H1 (cell line): Measurements from ENCODE around the gene ENO3. TPM values are rescaled to one million over a fixed set of nuclear protein-coding genes. Genes with fewer than 3 reads are reported as not detected.

Experiments
- CTCF ChIA-PET: fragments of 300-600 bp; sonication (Branson Sonifier 250); formaldehyde crosslinking; loops from one replicate; lab custom pipeline; 2021; ENCODE audit not compliant: partially characterized antibody; lab: Charles Lee
- POLR2A ChIA-PET: fragments of 300-600 bp; sonication (Branson Sonifier 250); formaldehyde crosslinking; loops from one replicate; lab custom pipeline; 2021; ENCODE audit warnings: inconsistent platforms; ENCODE audit not compliant: partially characterized antibody; lab: Charles Lee
- DNase-seq, 2 experiments: peaks; one replicate each; pipeline versions ENCODE4 v3.0.0 to v3.0.0-alpha.2; 2010 to 2022; ENCODE audit warnings: low spot score in 2 of 2, low read depth in 1 of 2, mixed read lengths in 1 of 2
- FAIRE-seq: peaks from 2 replicates; lab custom pipeline; 2011; peaks lifted over from hg19 to GRCh38; lab: Jason Lieb, UNC
- H2AFZ ChIP-seq: 2 replicates; pipeline ENCODE4 v1.8.1; 2012; ENCODE audit warnings: low read length, inconsistent platforms
- H2AK5ac ChIP-seq: 2 replicates; pipeline ENCODE4 v1.6.1; 2013; ENCODE audit warnings: low read depth, low read length
- H2BK120ac ChIP-seq: replicated peaks from 2 replicates; pipeline ENCODE3; 2013; ENCODE audit warnings: low read depth, low read length, inconsistent platforms
- H2BK12ac ChIP-seq: 2 replicates; pipeline ENCODE4 v1.6.1; 2013; ENCODE audit warnings: low read depth, low read length
- H2BK15ac ChIP-seq: 2 replicates; pipeline ENCODE4 v1.6.1; 2013; ENCODE audit warnings: low read length
- H2BK20ac ChIP-seq: 2 replicates; pipeline ENCODE4 v1.6.1; 2013; ENCODE audit warnings: low read length
- H2BK5ac ChIP-seq: 2 replicates; pipeline ENCODE4 v1.6.1; 2013; ENCODE audit warnings: low read depth, low read length
- H3K14ac ChIP-seq: 2 replicates; pipeline ENCODE4 v1.6.1; 2013; ENCODE audit warnings: inconsistent platforms; ENCODE audit not compliant: insufficient read length
- H3K18ac ChIP-seq: 2 replicates; pipeline ENCODE4 v1.6.1; 2013; ENCODE audit warnings: low read length; ENCODE audit errors: extremely low read depth
- H3K23ac ChIP-seq: 2 replicates; pipeline ENCODE4 v1.6.1; 2013; ENCODE audit warnings: inconsistent platforms; ENCODE audit not compliant: insufficient read length
- H3K23me2 ChIP-seq: 2 replicates; pipeline ENCODE4 v1.6.1; 2013; ENCODE audit warnings: low read depth, low read length
- H3K27ac ChIP-seq: 2 replicates; pipeline ENCODE4 v1.6.1; 2011; ENCODE audit warnings: low read depth, low read length, inconsistent platforms
- H3K27me3 ChIP-seq, 4 experiments: replicated peaks in 1 of 4; 1 replicate in 1 of 4; 2 replicates in 3 of 4; pipeline versions ENCODE4 v1.6.1 to v1.8.1; 2011 to 2013; ENCODE audit warnings: low read length in 3 of 4, mild to moderate bottlenecking in 3 of 4, inconsistent platforms in 2 of 4, mixed read lengths in 2 of 4, moderate library complexity in 1 of 4; ENCODE audit not compliant: control insufficient read depth in 3 of 4, insufficient read depth in 3 of 4; ENCODE audit errors: extremely low read depth in 1 of 4
- H3K36me3 ChIP-seq, 4 experiments: 2 replicates each; pipeline versions ENCODE4 v1.6.1 to v1.8.1; 2011 to 2013; ENCODE audit warnings: mild to moderate bottlenecking in 4 of 4, low read length in 3 of 4, moderate library complexity in 2 of 4, control low read depth in 1 of 4, inconsistent platforms in 1 of 4; ENCODE audit not compliant: insufficient read depth in 4 of 4, control insufficient read depth in 2 of 4
- H3K4ac ChIP-seq: replicated peaks from 2 replicates; pipeline ENCODE3; 2013; ENCODE audit warnings: low read length, low read depth, mixed read lengths, inconsistent platforms; ENCODE audit not compliant: insufficient read length
- H3K4me1 ChIP-seq, 4 experiments: replicated peaks in 1 of 4; 1 replicate in 1 of 4; 2 replicates in 3 of 4; pipeline versions ENCODE4 v1.6.1 to v1.8.1; 2011 to 2013; ENCODE audit warnings: low read length in 3 of 4, inconsistent platforms in 2 of 4, mixed read lengths in 1 of 4; ENCODE audit not compliant: insufficient read depth in 4 of 4, control insufficient read depth in 3 of 4
- H3K4me2 ChIP-seq, 2 experiments: 2 replicates each; pipeline versions ENCODE4 v1.6.1 to v1.8.1; 2011 to 2013; ENCODE audit warnings: low read depth in 2 of 2, low read length in 2 of 2, control low read depth in 1 of 2, inconsistent platforms in 1 of 2, mild to moderate bottlenecking in 1 of 2; ENCODE audit not compliant: insufficient read depth in 1 of 2
- H3K4me3 ChIP-seq, 4 experiments: fragments of 200-600, 300-600 bp in 1 of 4; sonication (generic), shearing (Covaris generic), sonication (Bioruptor Twin) in 1 of 4; 2 replicates each; pipeline versions ENCODE4 v1.5.1 to v1.8.1; 2011 to 2016; ENCODE audit warnings: low read length in 4 of 4, low read depth in 3 of 4, control low read depth in 2 of 4, inconsistent platforms in 2 of 4, mild to moderate bottlenecking in 2 of 4, mixed read lengths in 1 of 4, moderate library complexity in 1 of 4; ENCODE audit not compliant: insufficient read depth in 2 of 4; ENCODE audit errors: extremely low read depth in 1 of 4
- H3K56ac ChIP-seq: replicated peaks from 2 replicates; pipeline ENCODE3; 2013; ENCODE audit warnings: low read depth, mild to moderate bottlenecking, mixed read lengths, low read length, inconsistent platforms; ENCODE audit not compliant: insufficient read length
- H3K79me1 ChIP-seq: 2 replicates; pipeline ENCODE4 v1.6.1; 2013; ENCODE audit warnings: low read depth, low read length, control low read depth
- H3K79me2 ChIP-seq, 2 experiments: 2 replicates each; pipeline versions ENCODE4 v1.6.1 to v1.8.1; 2012 to 2013; ENCODE audit warnings: low read length in 2 of 2, mild to moderate bottlenecking in 2 of 2, inconsistent platforms in 1 of 2; ENCODE audit not compliant: insufficient read depth in 2 of 2, control insufficient read depth in 1 of 2
- H3K9ac ChIP-seq, 4 experiments: replicated peaks in 1 of 4; 1 replicate in 1 of 4; 2 replicates in 3 of 4; pipeline versions ENCODE4 v1.6.1 to v1.8.1; 2011 to 2013; ENCODE audit warnings: low read depth in 3 of 4, low read length in 3 of 4, control low read depth in 2 of 4, mild to moderate bottlenecking in 2 of 4, moderate library complexity in 2 of 4, inconsistent platforms in 1 of 4; ENCODE audit errors: extremely low read depth in 1 of 4
- H3K9me3 ChIP-seq, 2 experiments: 2 replicates each; pipeline versions ENCODE4 v1.6.1 to v1.8.1; 2012 to 2013; ENCODE audit warnings: mild to moderate bottlenecking in 2 of 2, moderate library complexity in 2 of 2, control low read depth in 1 of 2, inconsistent platforms in 1 of 2, low read depth in 1 of 2, low read length in 1 of 2, mixed read lengths in 1 of 2; ENCODE audit not compliant: insufficient read depth in 2 of 2
- H4K20me1 ChIP-seq, 2 experiments: replicated peaks in 1 of 2; 2 replicates each; pipeline versions ENCODE3 to v1.8.1; 2011 to 2013; ENCODE audit warnings: inconsistent platforms in 2 of 2, low read length in 2 of 2, mild to moderate bottlenecking in 1 of 2; ENCODE audit not compliant: insufficient read depth in 2 of 2, control insufficient read depth in 1 of 2
- H4K5ac ChIP-seq: 2 replicates; pipeline ENCODE4 v1.6.1; 2013; ENCODE audit warnings: low read length, low read depth, mixed read lengths, inconsistent platforms; ENCODE audit not compliant: insufficient read length
- H4K8ac ChIP-seq: 2 replicates; pipeline ENCODE4 v1.8.0; 2013; ENCODE audit warnings: mild to moderate bottlenecking, moderate library complexity, low read length, inconsistent platforms; ENCODE audit not compliant: insufficient read depth; ENCODE audit errors: extremely low read depth
- H4K91ac ChIP-seq: replicated peaks from 2 replicates; pipeline ENCODE3; 2013; ENCODE audit warnings: low read length, mixed read lengths, inconsistent platforms; ENCODE audit not compliant: insufficient read length
- JUND ChIP-seq: IDR thresholded peaks from 2 replicates; pipeline ENCODE4 v1.6.1; 2011; ENCODE audit warnings: mild to moderate bottlenecking, improper control_type of control experiment, low read length
- PHF8 ChIP-seq: fragments of 200-600 bp; sonication (generic); conservative IDR thresholded peaks from 2 replicates; pipeline ENCODE4 v1.7.1; 2012; ENCODE audit warnings: low read depth, mild to moderate bottlenecking, inconsistent platforms, low read length, moderate library complexity
- POLR2A ChIP-seq, 2 experiments: IDR thresholded peaks; 1 replicate in 1 of 2; 2 replicates in 1 of 2; pipeline ENCODE4 v1.6.1; 2011; ENCODE audit warnings: low read depth in 2 of 2, low read length in 2 of 2, mild to moderate bottlenecking in 2 of 2; ENCODE audit errors: control extremely low read depth in 1 of 2
- RNF2 ChIP-seq: fragments of 200-900, 300-1000 bp; sonication (generic); IDR thresholded peaks from 2 replicates; pipeline ENCODE4 v1.7.1; 2016; ENCODE audit warnings: borderline replicate concordance, low read depth, mild to moderate bottlenecking, antibody characterized with exemption, low read length; ENCODE audit not compliant: poor library complexity, severe bottlenecking; ENCODE audit errors: missing control alignments
- SIX5 ChIP-seq: IDR thresholded peaks from 2 replicates; pipeline ENCODE4 v1.6.1; 2011; ENCODE audit warnings: mild to moderate bottlenecking, low read depth, low read length
- polyA plus RNA-seq, 7 experiments: library from polyadenylated mRNA; depleted of rRNA in 3 of 7; stranded (reverse) in 5 of 7; unstranded in 2 of 7; fragments of >200 nt in 5 of 7; fragments of 200-250 nt in 2 of 7; gene quantifications; 1 replicate in 5 of 7; 2 replicates in 1 of 7; 4 replicates in 1 of 7; pipeline versions ENCODE4 v1.2.1 to v1.2.3, GENCODE V29; 2011 to 2013; ENCODE audit warnings: missing spikeins in 2 of 7, mixed read lengths in 2 of 7
- total RNA-seq: library from RNA; stranded (reverse); fragmentation: NEBNext Ultra II Directional; extraction: Animal tissue kit (Norgen Biotek cat#: 25700); gene quantifications from 2 replicates; pipeline ENCODE4 v1.2.1, GENCODE V29; 2021
- TF ChIP-seq, protein P1 (sequence below): IDR thresholded peaks from 2 replicates; pipeline ENCODE4 v1.6.1; 2012; ENCODE audit warnings: low read length, inconsistent platforms

The ENO3 gene
- total and polyA plus RNA-seq, 2 of the 8 experiments (the other 6 are each of a cell fraction or from before 2014, with no cell fraction given): 25.0 to 25.7 TPM

DNA sequence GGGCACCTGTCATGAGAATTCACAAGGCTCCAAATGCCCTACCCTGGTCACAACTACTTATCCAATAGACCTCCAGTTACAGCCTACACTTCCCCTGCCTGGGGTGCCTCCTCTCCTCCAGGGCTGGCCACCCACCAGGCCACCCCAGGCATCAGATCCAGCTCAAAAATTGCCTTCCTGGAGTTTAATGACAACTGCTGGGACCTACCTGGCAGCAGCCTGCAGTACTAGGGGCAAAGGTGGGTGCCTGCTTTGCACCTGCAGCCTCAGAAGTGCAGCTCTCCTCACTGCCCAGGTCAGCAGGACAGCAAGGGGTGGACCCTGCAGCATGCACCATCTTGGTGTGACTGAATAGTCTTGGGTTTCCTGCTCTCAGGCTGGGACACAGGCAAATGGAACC, 15.3 kb upstream of the ENO3 start:
- Histone ChIP-seq H3K36me3 (peaks cover 9 to 16% (median 13%) of the 10 kb centered on the region in 4 experiments), H3K9me3 (no peaks in the 10 kb centered on the region), H2BK5ac (no peak overlapping the region), H4K8ac (no peak overlapping the region), H3K4me2 (no peak overlapping the region), H3K4me3 (no peak overlapping the region), H2AK5ac (no peak overlapping the region), H3K27me3 (no peaks in the 10 kb centered on the region), H2BK120ac (no peak overlapping the region), H3K23ac (no peak overlapping the region), H3K23me2 (peaks cover 8% of the 10 kb centered on the region; the same call in 1 of the 2 replicates), H3K56ac (no peak overlapping the region), H2AFZ (no peak overlapping the region), H3K4me1 (peaks cover 0 to 8% (median 6%) of the 10 kb centered on the region in 4 experiments; a peak in 6 of 7 replicates), H2BK12ac (no peak overlapping the region), H3K9ac (no peak overlapping the region)
- no peak for FAIRE-seq
- TF ChIP-seq RNF2: no peak
- TF ChIP-seq, protein P1, sequence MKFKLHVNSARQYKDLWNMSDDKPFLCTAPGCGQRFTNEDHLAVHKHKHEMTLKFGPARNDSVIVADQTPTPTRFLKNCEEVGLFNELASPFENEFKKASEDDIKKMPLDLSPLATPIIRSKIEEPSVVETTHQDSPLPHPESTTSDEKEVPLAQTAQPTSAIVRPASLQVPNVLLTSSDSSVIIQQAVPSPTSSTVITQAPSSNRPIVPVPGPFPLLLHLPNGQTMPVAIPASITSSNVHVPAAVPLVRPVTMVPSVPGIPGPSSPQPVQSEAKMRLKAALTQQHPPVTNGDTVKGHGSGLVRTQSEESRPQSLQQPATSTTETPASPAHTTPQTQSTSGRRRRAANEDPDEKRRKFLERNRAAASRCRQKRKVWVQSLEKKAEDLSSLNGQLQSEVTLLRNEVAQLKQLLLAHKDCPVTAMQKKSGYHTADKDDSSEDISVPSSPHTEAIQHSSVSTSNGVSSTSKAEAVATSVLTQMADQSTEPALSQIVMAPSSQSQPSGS: no peak
- no peak for TF ChIP-seq PHF8
- no peak for TF ChIP-seq SIX5
- TF ChIP-seq JUND: no peak
- TF ChIP-seq POLR2A (IDR thresholded peaks at IDR 0.05; ENCODE audit: control extremely low read depth in 1 of 2, low read depth in 2 of 2, low read length in 2 of 2): 0 out of 3 replicates have a peak, but pooled peaks of 1 of the 2 experiments have one; percentile 13
- TF ChIP-seq, all 59 proteins: peak for 1
- Histone ChIP-seq H4K20me1 (peaks cover 0 to 1% of the 10 kb centered on the region in 2 experiments), H4K91ac (no peak overlapping the region), H3K79me1 (peaks cover 9% of the 10 kb centered on the region), H2BK20ac (no peak overlapping the region), H4K5ac (no peak overlapping the region), H3K4ac (no peak overlapping the region), H3K79me2 (peaks cover 0 to 12% of the 10 kb centered on the region in 2 experiments; a peak in 3 of 4 replicates), H3K27ac (no peak overlapping the region), H3K14ac (no peak overlapping the region), H3K18ac (no peak overlapping the region), H2BK15ac (no peak overlapping the region)
- DNase-seq: no peak
- ChIA-PET POLR2A (interaction anchor here (1.4 to 27.4 kb wide), 8 partner anchors 7 to 84 kb away, joined by 3 to 987 read pairs (median 26); partner anchors contain the start of genes C17orf107, CHRNE, ENO3 and GP1BA), CTCF (interaction anchor here (1.4 to 2.2 kb wide), 2 partner anchors 11 to 32 kb away, joined by 3 to 8 read pairs; partner anchors contain the start of gene CHRNE)
